T47D (cell line): ENCODE results near the gene TTC3.
"Not testable (repeated sequence)": the region's sequence is repeated elsewhere in the genome, so short reads cannot be mapped to it uniquely, and the experiment has no call there.

Experiments used
- DNase-seq, 2 experiments: peaks; one replicate each; pipeline versions ENCODE4 v3.0.0 to v3.0.0-alpha.2; 2011 to 2012; ENCODE audit warnings: low read depth in 1 of 2, low spot score in 1 of 2
- JUND ChIP-seq: IDR thresholded peaks from 2 replicates; pipeline ENCODE4 v1.6.1; 2012; ENCODE audit warnings: low read depth
- in situ Hi-C: cut with HindIII; loops from 2 replicates; pipeline ENCODE4 v1.10.0; 2016; ENCODE audit warnings: low sequenced_read_pairs, low pct_unique_long_range_greater_than_20kb

TTC3 gene

GRCh38 chr21:37045149-37045548, 27.9 kb upstream of the TTC3 start:
- no peak for DNase-seq
- TF ChIP-seq JUND, result no peak
- in situ Hi-C loops, result no loop called here

DNA sequence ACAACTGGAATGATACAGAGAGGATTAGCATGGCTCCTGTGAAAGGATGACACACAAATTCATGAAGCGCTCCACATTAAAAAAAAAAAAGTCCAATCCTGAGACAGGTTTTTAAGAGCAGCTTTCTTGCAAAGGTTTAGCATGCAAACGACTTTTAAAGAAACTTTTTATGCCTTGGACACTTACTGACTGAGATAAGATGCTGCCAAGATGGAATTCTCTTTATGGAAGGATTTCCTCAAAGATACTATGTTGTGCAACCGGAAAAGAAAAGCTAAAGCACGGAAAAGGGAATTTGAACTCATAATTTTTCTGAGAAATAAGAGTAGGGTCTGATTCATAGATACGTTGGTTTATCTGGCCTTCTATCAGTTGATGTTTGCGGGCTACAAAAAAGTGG, 27.5 kb upstream of the TTC3 start:
- DNase-seq, result no peak
- in situ Hi-C loops, result no loop called here
- TF ChIP-seq JUND, result no peak

DNA sequence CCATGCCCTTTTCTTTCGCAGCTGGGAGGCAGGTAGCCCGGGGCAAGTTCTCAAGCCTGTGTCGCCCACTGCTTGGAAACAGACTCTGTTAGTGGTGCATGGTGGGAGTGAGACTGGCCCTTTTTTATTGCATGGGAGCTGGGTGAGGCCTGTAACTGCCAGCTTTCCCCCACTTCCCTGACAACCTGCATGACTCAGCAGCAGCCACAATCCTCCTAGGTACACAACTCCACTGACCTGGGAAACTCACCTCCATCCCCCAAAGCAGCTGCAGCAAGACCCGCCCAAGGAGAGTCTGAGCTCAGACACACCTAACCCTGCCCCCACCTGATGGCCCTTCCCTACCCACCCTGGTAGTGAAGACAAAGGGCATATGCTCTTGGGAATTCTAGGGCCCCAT, 26.0 kb upstream of the TTC3 start:
- in situ Hi-C loops, result no loop called here
- no peak for TF ChIP-seq JUND
- DNase-seq, result no peak

DNA sequence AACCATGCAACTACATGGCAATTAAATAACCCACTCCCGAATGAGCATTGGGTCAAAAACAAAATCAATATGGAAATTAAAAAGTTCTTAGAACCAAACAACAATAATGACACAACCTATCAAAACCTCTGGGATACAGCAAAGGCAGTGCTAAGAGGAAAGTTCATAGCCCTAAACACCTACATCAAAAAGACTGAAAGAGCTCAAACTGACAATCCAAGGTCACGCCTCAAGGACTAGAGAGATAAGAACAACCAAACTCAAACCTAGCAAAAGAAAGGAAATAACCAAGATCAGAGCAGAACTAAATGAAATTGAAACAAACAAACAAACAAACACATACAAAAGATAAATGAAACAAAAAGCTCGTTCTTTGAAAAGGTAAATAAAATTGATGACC, 23.3 kb upstream of the TTC3 start:
- DNase-seq, in situ Hi-C loops: not testable (repeated sequence)

- in situ Hi-C loops, result no loop called here
- DNase-seq, result no peak
- TF ChIP-seq JUND, result no peak
Observed at GRCh38 chr21:37055271-37055855, 17.7 kb upstream of the TTC3 start.

DNA sequence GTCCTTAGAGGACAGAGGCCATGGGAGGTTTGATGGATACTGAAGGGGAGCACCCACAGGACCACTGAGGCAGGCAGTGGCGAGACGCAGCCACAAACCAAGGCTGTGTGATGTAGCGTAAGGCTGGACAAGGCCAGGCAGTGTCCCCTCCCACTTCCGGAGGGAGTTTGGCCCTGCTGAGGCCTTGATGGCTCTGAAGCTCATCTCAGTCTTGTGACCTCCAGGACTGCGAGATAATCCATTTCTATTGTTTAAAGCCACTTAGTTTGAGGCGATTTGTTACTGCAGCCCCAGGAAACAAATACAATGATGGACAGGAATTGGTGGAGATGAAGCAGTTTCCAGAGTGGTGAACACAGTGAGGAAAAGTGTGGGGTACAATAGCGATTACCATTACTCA, 15.4 kb upstream of the TTC3 start:
- no peak for TF ChIP-seq JUND
- in situ Hi-C loops, result no loop called here
- no peak for DNase-seq

DNA sequence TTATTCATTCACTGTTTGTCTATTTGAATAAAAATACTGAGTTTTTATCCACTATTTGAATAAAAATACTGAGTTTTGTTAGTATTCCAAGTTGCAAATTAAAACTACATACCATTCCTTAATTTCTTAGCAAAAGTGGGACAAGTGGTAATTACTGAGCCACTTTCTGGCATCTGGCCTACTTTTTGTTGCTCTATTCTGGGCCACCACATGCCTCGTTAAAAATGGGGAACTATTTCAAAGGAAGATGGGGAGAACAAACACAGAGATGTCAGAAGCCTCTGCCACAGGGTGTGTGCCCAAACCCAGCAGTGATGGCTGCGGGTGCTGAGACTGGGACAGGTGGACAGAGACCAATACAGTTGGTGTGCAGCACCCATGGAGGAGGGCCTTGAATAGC, 14.8 kb upstream of the TTC3 start:
- no peak for DNase-seq
- TF ChIP-seq JUND, result no peak
- in situ Hi-C loops, result no loop called here

DNA sequence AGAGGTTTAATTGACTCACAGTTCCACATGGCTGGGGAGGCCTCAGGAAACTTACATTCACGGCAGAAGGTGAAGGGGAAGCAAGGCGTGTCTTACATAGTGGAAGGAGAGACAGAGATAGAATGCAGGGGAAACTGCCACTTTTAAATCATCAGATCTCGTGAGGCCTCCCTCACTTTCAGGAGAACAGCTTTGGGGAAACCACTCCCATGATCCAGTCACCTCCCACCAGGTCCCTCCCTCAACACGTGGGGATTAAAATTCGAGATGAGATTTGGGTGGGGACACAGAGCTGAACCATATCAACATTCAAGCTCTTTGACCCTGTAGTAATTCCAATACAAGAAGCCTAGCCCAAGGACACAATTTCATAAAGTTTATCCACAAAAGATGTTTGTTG, 13.9 kb upstream of the TTC3 start:
- in situ Hi-C loops, result no loop called here
- no peak for TF ChIP-seq JUND

DNA sequence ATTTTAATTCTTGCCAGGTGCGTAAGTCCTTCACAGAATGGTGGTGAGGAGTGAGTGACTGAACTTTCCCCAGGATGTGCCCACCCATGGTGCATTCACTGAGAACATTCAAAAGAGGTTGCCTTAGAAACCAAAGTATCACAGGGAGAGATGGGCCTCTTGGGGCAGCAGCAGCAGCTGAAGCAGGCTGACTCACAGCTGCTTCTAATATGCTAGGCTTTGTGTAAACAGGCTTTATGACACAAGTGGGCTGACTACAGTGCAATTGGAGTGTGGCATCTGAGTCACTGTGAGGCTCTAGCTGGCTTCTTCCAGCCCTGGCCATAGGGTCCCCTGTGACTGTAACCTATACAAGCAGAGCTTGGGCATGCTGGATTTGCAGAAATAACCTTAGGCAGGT, 12.8 kb upstream of the TTC3 start:
- in situ Hi-C loops, result no loop called here
- no peak for TF ChIP-seq JUND

More for the DNA sequence above, 13.9 kb upstream of the TTC3 start:
- no peak for DNase-seq

GRCh38 chr21:37061926-37062592, 11.0 kb upstream of the TTC3 start:
- in situ Hi-C loops, result no loop called here
- DNase-seq, result no peak
- no peak for TF ChIP-seq JUND

More for the DNA sequence above, 12.8 kb upstream of the TTC3 start:
- peak in 1 of 2 experiments; percentile 62 for DNase-seq

GRCh38 chr21:37062593-37062935, 10.5 kb upstream of the TTC3 start:
- no peak for TF ChIP-seq JUND
- in situ Hi-C loops, result no loop called here
- no peak for DNase-seq

DNA sequence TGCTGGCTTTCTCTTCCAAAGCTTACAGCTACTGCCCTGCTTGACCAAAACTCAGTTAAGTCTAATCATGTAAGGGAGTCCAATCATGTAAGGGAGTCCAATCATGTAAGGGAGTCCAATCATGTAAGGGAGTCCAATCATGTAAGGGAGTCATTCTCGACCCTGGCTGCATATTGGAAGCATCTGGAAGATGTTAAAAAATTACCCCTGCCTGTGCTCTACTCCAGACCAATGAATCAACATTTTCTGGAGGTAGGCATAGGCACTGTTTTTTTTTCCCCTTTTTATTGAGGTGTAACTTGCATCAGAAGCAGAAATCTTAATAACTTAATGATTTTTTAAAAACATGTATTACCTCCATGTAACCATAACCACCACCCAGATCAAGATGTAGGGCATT, 9.6 kb upstream of the TTC3 start:
- TF ChIP-seq JUND, result no peak
- no peak for DNase-seq
- in situ Hi-C loops, result no loop called here

DNA sequence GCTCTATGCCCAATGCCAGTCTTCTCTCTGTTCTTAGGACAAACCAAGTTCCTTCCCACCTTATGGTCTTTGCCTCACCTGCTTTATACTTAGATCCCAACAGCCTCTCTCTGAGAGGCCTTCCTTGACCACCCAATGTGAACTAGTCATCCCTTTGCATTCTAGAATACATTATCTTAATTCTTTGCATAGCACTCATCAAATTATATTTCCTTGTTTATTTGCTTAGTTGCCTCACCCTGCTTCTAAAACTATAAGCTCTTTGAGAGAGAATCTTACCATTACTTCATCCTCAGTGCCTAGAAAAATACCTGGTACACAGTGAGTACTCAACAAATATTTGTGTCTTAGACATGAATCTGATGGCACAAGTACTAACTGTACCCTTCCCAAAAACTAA, 8.2 kb upstream of the TTC3 start:
- no peak for TF ChIP-seq JUND
- in situ Hi-C loops, result no loop called here
- no peak for DNase-seq
